22Rv1 (cell line): Measurements from ENCODE around the gene ARL6IP5.

Source experiments
- H3K27ac ChIP-seq: fragments of 450-650 bp; 2 replicates; pipeline ENCODE4 v1.5.1; 2017
- ZFX ChIP-seq: fragments of 450-650 bp; IDR thresholded peaks from 2 replicates; pipeline ENCODE4 v1.6.1; 2017; ENCODE audit warnings: antibody characterized with exemption, borderline replicate concordance
- TF ChIP-seq, protein P1 (sequence below): fragments of 450-650 bp; IDR thresholded peaks from 2 replicates; pipeline ENCODE4 v1.5.1; 2017; ENCODE audit warnings: mild to moderate bottlenecking

ARL6IP5 gene, protein sequence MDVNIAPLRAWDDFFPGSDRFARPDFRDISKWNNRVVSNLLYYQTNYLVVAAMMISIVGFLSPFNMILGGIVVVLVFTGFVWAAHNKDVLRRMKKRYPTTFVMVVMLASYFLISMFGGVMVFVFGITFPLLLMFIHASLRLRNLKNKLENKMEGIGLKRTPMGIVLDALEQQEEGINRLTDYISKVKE

DNA sequence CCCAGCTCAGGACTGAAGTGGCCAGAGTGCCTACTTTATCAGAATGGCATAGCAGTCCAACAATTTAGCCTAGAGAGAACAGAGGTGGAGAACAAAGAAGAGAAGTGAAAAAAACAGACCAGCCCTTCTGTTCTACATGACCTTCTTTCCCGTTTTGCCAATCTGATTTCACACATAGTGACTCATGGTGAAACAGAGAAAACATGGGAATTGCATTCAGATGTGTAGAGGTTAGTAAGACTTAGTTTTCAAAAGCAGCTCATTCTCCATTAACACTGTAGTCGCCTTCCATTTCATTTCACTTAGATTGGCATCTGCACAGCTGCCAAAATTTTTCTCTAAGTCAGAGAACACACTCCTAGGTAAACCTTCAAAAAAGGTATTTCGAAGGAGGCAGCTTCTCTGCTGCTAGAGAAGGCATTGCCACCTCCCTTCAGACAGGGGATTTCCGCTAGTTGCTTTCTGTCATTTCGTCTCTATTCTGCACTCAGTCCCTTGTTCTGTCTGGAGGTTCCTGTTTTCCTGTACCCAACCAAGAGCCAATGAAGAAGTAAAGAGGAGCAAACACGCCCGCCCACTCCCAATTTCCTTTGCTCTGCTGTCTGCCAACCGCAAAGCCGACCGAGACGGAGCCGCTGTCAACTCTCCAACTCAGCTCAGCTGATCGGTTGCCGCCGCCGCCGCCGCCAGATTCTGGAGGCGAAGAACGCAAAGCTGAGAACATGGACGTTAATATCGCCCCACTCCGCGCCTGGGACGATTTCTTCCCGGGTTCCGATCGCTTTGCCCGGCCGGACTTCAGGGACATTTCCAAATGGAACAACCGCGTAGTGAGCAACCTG, at the start of gene ARL6IP5:
TSS of gene ARL6IP5 (plus strand) at position 612 of the 842 bp plus-strand sequence. CDS start at position 723, 111 bp downstream.
- TF ChIP-seq, protein P1, sequence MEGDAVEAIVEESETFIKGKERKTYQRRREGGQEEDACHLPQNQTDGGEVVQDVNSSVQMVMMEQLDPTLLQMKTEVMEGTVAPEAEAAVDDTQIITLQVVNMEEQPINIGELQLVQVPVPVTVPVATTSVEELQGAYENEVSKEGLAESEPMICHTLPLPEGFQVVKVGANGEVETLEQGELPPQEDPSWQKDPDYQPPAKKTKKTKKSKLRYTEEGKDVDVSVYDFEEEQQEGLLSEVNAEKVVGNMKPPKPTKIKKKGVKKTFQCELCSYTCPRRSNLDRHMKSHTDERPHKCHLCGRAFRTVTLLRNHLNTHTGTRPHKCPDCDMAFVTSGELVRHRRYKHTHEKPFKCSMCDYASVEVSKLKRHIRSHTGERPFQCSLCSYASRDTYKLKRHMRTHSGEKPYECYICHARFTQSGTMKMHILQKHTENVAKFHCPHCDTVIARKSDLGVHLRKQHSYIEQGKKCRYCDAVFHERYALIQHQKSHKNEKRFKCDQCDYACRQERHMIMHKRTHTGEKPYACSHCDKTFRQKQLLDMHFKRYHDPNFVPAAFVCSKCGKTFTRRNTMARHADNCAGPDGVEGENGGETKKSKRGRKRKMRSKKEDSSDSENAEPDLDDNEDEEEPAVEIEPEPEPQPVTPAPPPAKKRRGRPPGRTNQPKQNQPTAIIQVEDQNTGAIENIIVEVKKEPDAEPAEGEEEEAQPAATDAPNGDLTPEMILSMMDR, result no peak
- TF ChIP-seq ZFX, result no peak
- H3K27ac ChIP-seq, result peak within 1 kb of the TSS; percentile 87

DNA sequence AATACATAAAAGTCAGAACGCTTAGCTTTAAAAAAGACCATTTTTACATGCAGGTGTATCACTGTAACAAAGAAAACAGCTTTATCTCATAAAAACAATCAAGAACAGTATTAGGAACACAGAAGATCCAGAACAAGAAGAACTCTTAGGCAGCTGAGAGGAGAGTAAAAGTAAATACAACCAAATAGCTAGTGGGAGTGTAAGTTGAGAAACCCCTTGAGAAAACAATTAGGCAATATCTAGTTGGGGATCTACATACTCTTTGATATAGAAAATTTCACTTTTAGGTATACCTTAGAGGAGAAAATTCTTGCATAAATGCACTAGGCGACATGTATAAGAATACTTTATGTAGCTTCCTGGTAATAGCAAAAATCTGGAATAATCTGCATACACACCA, 40.1 kb upstream of the ARL6IP5 start:
- no peak overlapping the region for H3K27ac ChIP-seq
- TF ChIP-seq, protein P1, result no peak
- no peak for TF ChIP-seq ZFX

DNA sequence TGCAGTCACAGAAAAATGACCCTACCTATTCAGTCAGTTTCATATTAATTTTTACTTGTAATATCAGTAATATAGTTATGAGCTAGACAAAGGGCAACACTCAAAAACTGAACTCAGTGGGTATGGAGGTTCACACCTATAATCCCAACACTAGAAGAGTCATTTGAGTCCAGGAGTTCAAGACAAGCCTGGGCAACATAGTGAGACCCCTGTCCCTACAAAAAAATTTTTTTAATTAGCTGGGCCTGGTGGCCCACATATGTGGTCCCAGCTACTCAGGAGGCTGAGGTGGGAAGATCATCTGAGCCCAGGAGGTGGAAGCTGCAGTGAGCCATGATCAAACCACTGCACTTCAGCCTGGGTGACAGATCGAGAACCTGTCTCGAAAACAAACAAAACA, 35.7 kb upstream of the ARL6IP5 start:
- TF ChIP-seq ZFX, result no peak
- TF ChIP-seq, protein P1, result no peak
- no peak overlapping the region for H3K27ac ChIP-seq

DNA sequence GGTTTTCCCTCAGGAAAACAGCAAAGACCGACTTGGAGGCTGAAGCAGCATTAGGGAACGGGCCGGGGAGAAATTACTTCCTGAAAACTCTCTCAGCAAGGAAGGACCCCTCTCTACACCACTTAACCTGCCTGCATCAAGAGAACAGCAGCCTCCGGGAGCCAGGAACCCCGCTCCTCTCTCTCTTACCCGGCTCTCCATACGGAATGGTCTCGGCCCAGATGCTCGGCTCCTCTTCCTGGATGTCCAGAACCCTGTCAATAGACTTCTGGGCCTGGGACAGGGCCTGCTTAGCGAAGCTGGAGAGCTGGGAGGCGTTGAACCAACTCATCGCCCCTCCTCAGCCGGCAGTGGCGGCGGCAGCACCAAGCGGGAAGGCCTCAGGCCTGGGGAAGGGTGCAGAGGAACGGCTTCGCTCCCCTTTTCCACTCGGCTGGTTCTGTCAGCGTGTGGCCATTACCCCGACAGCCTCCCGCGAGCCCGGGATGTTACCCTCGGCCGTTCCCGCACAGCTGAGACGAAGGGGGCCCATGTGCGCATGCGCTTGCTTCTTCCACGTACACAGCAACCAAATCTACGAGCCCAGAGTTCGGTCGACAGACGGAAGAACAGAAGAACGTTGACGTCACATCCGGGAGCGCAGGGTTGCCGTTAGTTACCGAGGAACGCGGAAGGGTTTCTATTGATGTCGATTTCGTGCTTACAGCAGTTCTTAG, 32.8 kb upstream of the ARL6IP5 start, which contains the start of gene TMF1:
TSS of gene TMF1 (minus strand) at position 578 of the 716 bp plus-strand sequence. CDS start at position 331, 247 bp downstream.
- TF ChIP-seq, protein P1, result no peak
- no peak for TF ChIP-seq ZFX
- H3K27ac ChIP-seq, result peak within 1 kb of the TSS; percentile 73

DNA sequence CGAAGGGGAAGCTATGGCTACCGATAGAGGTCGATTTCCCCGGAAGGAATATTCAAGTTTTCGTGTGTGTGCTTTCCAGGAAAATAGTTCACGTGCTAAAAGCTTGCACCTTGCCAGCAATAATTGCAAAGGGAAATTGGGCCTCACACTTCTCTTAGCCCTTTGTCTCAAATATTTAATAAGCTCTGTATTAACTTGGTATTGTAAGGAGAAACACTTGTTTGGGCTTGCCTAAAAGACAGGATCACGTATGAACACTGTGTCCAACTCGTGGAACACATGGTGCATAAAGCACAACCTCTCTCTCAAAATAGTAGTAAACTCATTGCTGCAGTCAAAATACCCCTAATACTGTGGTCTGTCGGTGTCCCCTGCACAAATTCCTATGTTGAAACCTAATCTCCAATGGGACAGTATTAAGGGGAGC, 32.3 kb upstream of the ARL6IP5 start:
- TF ChIP-seq, protein P1, result no peak
- no peak for TF ChIP-seq ZFX
- H3K27ac ChIP-seq, result peak overlapping the region; percentile 73

DNA sequence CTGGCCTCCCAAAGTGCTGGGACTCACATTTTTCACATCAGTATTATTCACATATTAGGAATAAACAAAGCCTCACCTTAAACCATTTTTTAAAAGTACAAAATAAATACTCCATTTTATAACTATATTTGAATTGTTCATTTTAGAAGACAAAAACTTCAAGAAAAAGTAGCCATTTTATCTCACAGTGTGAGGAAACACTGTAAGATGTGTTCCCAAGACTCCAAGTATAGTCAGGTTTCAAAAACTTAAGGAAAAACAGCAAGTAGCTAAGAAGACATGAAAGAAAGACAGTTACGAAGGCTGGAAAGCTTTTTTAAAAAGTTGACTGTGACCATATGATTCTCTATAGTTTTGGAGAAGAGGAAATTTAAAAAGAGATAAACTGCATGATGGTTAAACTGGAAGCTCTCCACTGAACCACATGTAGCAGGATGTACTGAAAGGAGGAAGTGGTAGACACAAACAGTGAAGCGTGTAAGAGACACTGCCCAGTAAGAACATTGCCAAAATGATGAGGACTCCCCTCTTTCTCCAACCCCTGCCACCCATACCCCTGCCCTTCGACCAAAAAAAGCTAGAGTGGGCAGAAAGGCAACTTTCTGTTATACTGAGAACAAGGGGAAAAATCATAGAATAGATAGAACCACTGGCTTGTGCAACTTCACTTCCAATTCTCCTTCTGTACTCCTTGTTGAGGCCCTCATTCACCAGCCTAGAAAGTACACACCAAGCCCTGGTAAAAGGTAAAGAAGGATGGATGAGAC, 26.4 kb upstream of the ARL6IP5 start:
- no peak overlapping the region for H3K27ac ChIP-seq
- TF ChIP-seq, protein P1, result no peak
- TF ChIP-seq ZFX, result no peak
